ENCODE results near the gene SNTA1. TPM values are rescaled to one million over a fixed set of nuclear protein-coding genes. Genes with fewer than 3 reads are reported as not detected.

SNTA1 gene
- total RNA-seq, 1 experiment from 2014 or later: 7.6 TPM

DNA sequence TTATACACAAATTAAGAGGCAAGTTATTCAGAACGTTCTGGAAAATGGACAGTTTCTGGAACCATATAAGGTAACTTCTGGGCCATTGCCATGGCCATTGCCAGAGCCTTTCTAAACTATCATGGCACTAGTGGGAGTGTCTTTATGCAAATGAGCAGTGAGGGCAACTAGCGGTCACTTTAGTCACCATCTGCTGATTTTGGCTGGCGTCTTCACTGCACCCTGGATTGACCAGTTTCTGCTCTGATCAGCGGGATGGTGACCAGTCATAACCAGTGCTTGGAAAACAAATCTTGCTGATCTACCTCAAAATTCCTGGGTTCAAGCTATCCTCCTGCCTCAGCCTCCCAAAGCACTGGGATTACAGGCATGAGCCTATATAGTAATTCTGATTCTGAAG is 7.3 kb upstream of the SNTA1 start:
- Mint-ChIP-seq H3K36me3 (ENCODE audit: insufficient read depth, unreplicated experiment) (no peaks in the 10 kb centered on the region), H3K4me3 (ENCODE audit: low read depth, unreplicated experiment) (no peak overlapping the region), H3K4me1 (ENCODE audit: low read depth, unreplicated experiment) (no peaks in the 10 kb centered on the region), H3K9me3 (ENCODE audit: low read depth, unreplicated experiment) (no peaks in the 10 kb centered on the region), H3K27ac (ENCODE audit: unreplicated experiment) (no peak overlapping the region), H3K27me3 (ENCODE audit: unreplicated experiment) (no peaks in the 10 kb centered on the region)
- CTCF ChIA-PET: interaction anchor here (0.7 kb wide), 1 partner anchor 213 kb away, joined by 3 read pairs; no protein-coding TSS in a partner anchor
- TF ChIP-seq, protein P1, sequence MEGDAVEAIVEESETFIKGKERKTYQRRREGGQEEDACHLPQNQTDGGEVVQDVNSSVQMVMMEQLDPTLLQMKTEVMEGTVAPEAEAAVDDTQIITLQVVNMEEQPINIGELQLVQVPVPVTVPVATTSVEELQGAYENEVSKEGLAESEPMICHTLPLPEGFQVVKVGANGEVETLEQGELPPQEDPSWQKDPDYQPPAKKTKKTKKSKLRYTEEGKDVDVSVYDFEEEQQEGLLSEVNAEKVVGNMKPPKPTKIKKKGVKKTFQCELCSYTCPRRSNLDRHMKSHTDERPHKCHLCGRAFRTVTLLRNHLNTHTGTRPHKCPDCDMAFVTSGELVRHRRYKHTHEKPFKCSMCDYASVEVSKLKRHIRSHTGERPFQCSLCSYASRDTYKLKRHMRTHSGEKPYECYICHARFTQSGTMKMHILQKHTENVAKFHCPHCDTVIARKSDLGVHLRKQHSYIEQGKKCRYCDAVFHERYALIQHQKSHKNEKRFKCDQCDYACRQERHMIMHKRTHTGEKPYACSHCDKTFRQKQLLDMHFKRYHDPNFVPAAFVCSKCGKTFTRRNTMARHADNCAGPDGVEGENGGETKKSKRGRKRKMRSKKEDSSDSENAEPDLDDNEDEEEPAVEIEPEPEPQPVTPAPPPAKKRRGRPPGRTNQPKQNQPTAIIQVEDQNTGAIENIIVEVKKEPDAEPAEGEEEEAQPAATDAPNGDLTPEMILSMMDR (IDR thresholded peaks at IDR 0.05; ENCODE audit: unreplicated experiment): no peak
- intact Hi-C loops (cut with micrococcal nuclease; ENCODE audit: unreplicated experiment): no loop called here
- peak; percentile 75 for DNase-seq
- no TSS peak for BruUV-seq (replicated peaks)

DNA sequence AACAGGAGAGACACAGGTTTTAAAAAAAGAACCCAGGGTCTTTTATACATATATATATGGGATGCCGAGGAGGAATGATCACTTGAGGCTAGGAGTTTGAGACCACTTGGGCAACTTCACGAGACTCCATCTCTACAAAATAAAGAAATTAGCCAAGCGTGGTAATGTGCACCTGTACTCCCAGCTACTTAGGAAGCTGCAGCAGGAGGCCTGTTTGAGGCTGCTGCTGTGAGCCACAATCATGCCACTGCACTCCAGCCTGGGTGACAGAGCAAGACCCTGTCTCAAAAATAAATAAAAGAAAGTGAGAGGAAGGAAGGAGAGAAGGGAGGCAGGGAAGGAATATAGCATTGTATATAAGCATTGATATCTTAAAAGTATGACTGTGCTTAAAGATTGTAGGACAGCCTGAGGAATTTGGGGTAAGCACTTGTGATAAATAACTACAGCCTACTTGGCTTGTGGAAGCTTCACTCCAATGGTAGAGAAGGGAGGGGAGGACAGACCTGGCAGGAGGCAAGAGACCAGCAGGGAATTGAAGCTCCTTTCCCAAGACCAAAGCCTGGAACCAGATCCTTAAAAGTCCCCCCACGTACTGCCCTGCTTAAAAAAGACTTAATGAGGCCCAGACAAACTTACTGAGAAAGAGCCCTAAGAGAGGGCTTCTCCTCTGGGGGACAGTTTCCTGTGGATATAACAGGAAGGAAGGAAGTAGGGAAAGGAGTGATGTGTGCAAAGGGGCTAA is 2.5 kb upstream of the SNTA1 start:
- H3K27me3 Mint-ChIP-seq (ENCODE audit: unreplicated experiment): no peaks in the 10 kb centered on the region
- TF ChIP-seq, protein P1 (IDR thresholded peaks at IDR 0.05; ENCODE audit: unreplicated experiment): no peak
- CTCF ChIA-PET: interaction anchor here (0.7 to 1.0 kb wide), 2 partner anchors 206 to 298 kb away, joined by 3 read pairs; no protein-coding TSS in a partner anchor
- no peak for DNase-seq
- H3K9me3 Mint-ChIP-seq (ENCODE audit: low read depth, unreplicated experiment): no peaks in the 10 kb centered on the region
- H3K4me3 Mint-ChIP-seq (ENCODE audit: low read depth, unreplicated experiment): no peak overlapping the region
- intact Hi-C loops (cut with micrococcal nuclease; ENCODE audit: unreplicated experiment): no loop called here
- no TSS peak for BruUV-seq (replicated peaks)
- peaks cover 20% of the 10 kb centered on the region for H3K36me3 Mint-ChIP-seq (ENCODE audit: insufficient read depth, unreplicated experiment)
- H3K4me1 Mint-ChIP-seq (ENCODE audit: low read depth, unreplicated experiment): peaks cover 16% of the 10 kb centered on the region
- H3K27ac Mint-ChIP-seq (ENCODE audit: unreplicated experiment): no peak overlapping the region

DNA sequence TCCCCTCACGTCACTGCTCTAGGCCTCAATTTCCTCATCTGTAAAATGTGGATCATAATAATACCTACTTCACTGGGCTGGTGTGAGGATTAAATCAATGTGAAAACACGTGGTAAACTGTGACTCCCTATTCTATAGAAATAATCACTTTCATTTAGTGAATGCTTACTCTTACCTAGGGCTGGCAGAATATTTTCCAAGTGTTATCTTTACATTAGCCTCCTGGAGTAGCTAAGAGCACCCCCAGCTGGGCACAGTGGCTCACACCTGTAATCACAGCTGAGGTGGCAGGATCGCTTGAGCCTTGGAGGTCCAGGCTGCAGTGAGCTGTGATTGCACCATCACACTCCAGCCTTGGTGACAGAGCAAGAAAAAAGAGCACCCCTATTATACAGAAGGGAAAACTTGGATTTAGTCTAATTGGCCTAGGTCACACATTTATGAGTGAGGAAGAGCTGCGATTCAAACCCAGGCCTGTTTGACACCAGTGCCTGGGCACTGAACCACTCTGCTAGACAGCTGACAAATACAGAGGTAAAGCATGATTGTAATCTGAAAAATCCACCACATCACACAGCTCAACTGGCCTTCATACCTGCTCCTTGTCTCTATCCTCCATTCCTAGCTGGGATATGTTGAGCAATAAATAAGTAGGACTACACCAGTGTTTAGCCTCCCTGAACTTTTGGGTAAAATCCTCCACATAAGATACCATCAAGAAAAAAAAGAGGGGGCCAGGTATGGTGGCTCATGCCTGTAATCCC is 1.4 kb upstream of the SNTA1 start:
- DNase-seq: peak; percentile 61
- Mint-ChIP-seq H3K36me3 (ENCODE audit: insufficient read depth, unreplicated experiment) (peaks cover 20% of the 10 kb centered on the region), H3K9me3 (ENCODE audit: low read depth, unreplicated experiment) (no peaks in the 10 kb centered on the region), H3K4me3 (ENCODE audit: low read depth, unreplicated experiment) (peak overlapping the region; percentile 92), H3K4me1 (ENCODE audit: low read depth, unreplicated experiment) (peaks cover 16% of the 10 kb centered on the region), H3K27ac (ENCODE audit: unreplicated experiment) (peak overlapping the region; percentile 56), H3K27me3 (ENCODE audit: unreplicated experiment) (no peaks in the 10 kb centered on the region)
- intact Hi-C loops (cut with micrococcal nuclease; ENCODE audit: unreplicated experiment): loop anchor here (1.0 kb wide), 1 partner anchor 44 kb away; the partner anchor contains the start of gene CDK5RAP1
- BruUV-seq (replicated peaks): no TSS peak
- TF ChIP-seq, protein P1 (IDR thresholded peaks at IDR 0.05; ENCODE audit: unreplicated experiment): peak; percentile 15
- CTCF ChIA-PET: interaction anchor here (0.6 to 2.3 kb wide), 4 partner anchors 9 to 1945 kb away, joined by 3 to 13 read pairs (median 3); partner anchors contain the start of gene CDK5RAP1

DNA sequence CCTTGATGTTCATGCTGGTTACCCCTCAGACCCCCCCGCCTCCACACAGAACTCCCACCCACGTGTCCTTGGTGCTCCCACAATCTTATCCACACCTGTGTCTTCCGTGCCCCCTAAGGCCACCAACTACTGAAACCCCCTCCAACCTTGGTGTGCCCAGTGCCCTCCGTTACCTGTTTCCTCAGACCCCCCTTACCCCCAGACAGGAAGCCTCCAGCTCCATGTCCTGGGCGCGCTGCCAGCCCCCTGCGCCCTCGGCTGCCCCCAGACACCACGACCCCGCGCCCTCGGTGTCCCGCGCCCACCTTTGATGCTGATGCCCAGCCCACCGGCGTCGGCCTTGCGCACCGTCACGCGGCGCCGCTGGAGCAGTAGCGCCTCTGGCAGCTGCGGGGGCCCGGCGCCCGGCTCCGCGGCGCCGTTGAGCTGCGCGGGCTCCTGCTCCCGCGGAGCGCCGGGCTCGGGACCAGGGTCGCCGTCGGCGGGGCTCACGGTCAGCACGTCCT is 504 bp downstream of the SNTA1 start:
- BruUV-seq (replicated peaks): no TSS peak
- TF ChIP-seq, protein P1 (IDR thresholded peaks at IDR 0.05; ENCODE audit: unreplicated experiment): no peak
- Mint-ChIP-seq H3K4me3 (ENCODE audit: low read depth, unreplicated experiment) (peak overlapping the region; percentile 92), H3K36me3 (ENCODE audit: insufficient read depth, unreplicated experiment) (peaks cover 20% of the 10 kb centered on the region), H3K4me1 (ENCODE audit: low read depth, unreplicated experiment) (peaks cover 16% of the 10 kb centered on the region), H3K27ac (ENCODE audit: unreplicated experiment) (no peak overlapping the region), H3K9me3 (ENCODE audit: low read depth, unreplicated experiment) (no peaks in the 10 kb centered on the region), H3K27me3 (ENCODE audit: unreplicated experiment) (no peaks in the 10 kb centered on the region)
- intact Hi-C loops (cut with micrococcal nuclease; ENCODE audit: unreplicated experiment): no loop called here
- CTCF ChIA-PET: interaction anchor here (0.6 to 2.3 kb wide), 9 partner anchors 12 to 210 kb away, joined by 3 to 13 read pairs (median 4); partner anchors contain the start of gene CDK5RAP1
- no peak for DNase-seq

Data from Calu3 (cell line).